Measurements from ENCODE around the gene GRIFIN. TPM values are rescaled to one million over a fixed set of nuclear protein-coding genes. Genes with fewer than 3 reads are reported as not detected.

GRIFIN gene
- total and polyA plus RNA-seq, 2 donors, result not detected

GRCh38 chr7:2484868-2485267, 8.7 kb upstream of the GRIFIN start:
- whole genome bisulfite sequencing, result 80% methylated on average over 12 of the region's 12 CpGs
- no peaks in the 10 kb centered on the region for H3K4me1 ChIP-seq (ENCODE audit: insufficient read depth)
- no peak overlapping the region for H3K27ac ChIP-seq (ENCODE audit: low read depth)
- no peaks in the 10 kb centered on the region for H3K36me3 ChIP-seq (ENCODE audit: insufficient read depth)
- DNase-seq (ENCODE audit: extremely low spot score), result no peak
- no peak overlapping the region for H3K4me3 ChIP-seq (ENCODE audit: low read depth, low read length)

GRCh38 chr7:2483494-2483893, 7.3 kb upstream of the GRIFIN start:
- Histone ChIP-seq H3K4me3 (ENCODE audit: low read depth, low read length) (no peak overlapping the region), H3K27ac (ENCODE audit: low read depth) (no peak overlapping the region), H3K36me3 (ENCODE audit: insufficient read depth) (no peaks in the 10 kb centered on the region), H3K4me1 (ENCODE audit: insufficient read depth) (no peaks in the 10 kb centered on the region)
- DNase-seq (ENCODE audit: extremely low spot score), result no peak
- WGBS, result 65% methylated on average over 5 of the region's 5 CpGs

GRCh38 chr7:2482725-2483451, 6.7 kb upstream of the GRIFIN start:
- H3K36me3 ChIP-seq (ENCODE audit: insufficient read depth), result no peaks in the 10 kb centered on the region

GRCh38 chr7:2481195-2481594, 5.0 kb upstream of the GRIFIN start:
- H3K27ac ChIP-seq (ENCODE audit: low read depth), result no peak overlapping the region
- no peaks in the 10 kb centered on the region for H3K36me3 ChIP-seq (ENCODE audit: insufficient read depth)
- DNase-seq (ENCODE audit: extremely low spot score), result no peak
- WGBS, result 84% methylated on average over 4 of the region's 4 CpGs
- no peak overlapping the region for H3K4me3 ChIP-seq (ENCODE audit: low read depth, low read length)
- no peaks in the 10 kb centered on the region for H3K4me1 ChIP-seq (ENCODE audit: insufficient read depth)

More at GRCh38 chr7:2482725-2483451, 6.7 kb upstream of the GRIFIN start:
- WGBS, result 79% methylated on average over 10 of the region's 10 CpGs
- Histone ChIP-seq H3K4me3 (ENCODE audit: low read depth, low read length) (no peak overlapping the region), H3K4me1 (ENCODE audit: insufficient read depth) (no peaks in the 10 kb centered on the region), H3K27ac (ENCODE audit: low read depth) (no peak overlapping the region)
- DNase-seq (ENCODE audit: extremely low spot score), result no peak

GRCh38 chr7:2480070-2480408, 3.8 kb upstream of the GRIFIN start:
- DNase-seq (ENCODE audit: extremely low spot score), result no peak
- 32% methylated on average over 21 of the region's 21 CpGs for WGBS
- no peak overlapping the region for H3K4me3 ChIP-seq (ENCODE audit: low read depth, low read length)
- no peaks in the 10 kb centered on the region for H3K36me3 ChIP-seq (ENCODE audit: insufficient read depth)
- H3K27ac ChIP-seq (ENCODE audit: low read depth), result no peak overlapping the region
- no peaks in the 10 kb centered on the region for H3K4me1 ChIP-seq (ENCODE audit: insufficient read depth)

GRCh38 chr7:2479276-2480069, 3.3 kb upstream of the GRIFIN start:
- no peak overlapping the region for H3K4me3 ChIP-seq (ENCODE audit: low read depth, low read length)
- H3K4me1 ChIP-seq (ENCODE audit: insufficient read depth), result no peaks in the 10 kb centered on the region
- 77% methylated on average over 16 of the region's 16 CpGs for WGBS

GRCh38 chr7:2478800-2479199, 2.6 kb upstream of the GRIFIN start:
- H3K4me1 ChIP-seq (ENCODE audit: insufficient read depth), result no peaks in the 10 kb centered on the region
- no peak for DNase-seq (ENCODE audit: extremely low spot score)
- no peak overlapping the region for H3K27ac ChIP-seq (ENCODE audit: low read depth)
- H3K36me3 ChIP-seq (ENCODE audit: insufficient read depth), result no peaks in the 10 kb centered on the region
- H3K4me3 ChIP-seq (ENCODE audit: low read depth, low read length), result no peak overlapping the region
- 70% methylated on average over 19 of the region's 19 CpGs for WGBS

More at GRCh38 chr7:2479276-2480069, 3.3 kb upstream of the GRIFIN start:
- no peak overlapping the region for H3K27ac ChIP-seq (ENCODE audit: low read depth)
- no peak for DNase-seq (ENCODE audit: extremely low spot score)
- H3K36me3 ChIP-seq (ENCODE audit: insufficient read depth), result no peaks in the 10 kb centered on the region

GRCh38 chr7:2478399-2478785, 2.2 kb upstream of the GRIFIN start:
- DNase-seq (ENCODE audit: extremely low spot score), result no peak
- no peak overlapping the region for H3K27ac ChIP-seq (ENCODE audit: low read depth)
- H3K4me1 ChIP-seq (ENCODE audit: insufficient read depth), result no peaks in the 10 kb centered on the region
- no peak overlapping the region for H3K4me3 ChIP-seq (ENCODE audit: low read depth, low read length)
- H3K36me3 ChIP-seq (ENCODE audit: insufficient read depth), result no peaks in the 10 kb centered on the region
- 40% methylated on average over 11 of the region's 11 CpGs for WGBS

- Histone ChIP-seq H3K27ac (ENCODE audit: low read depth) (no peak overlapping the region), H3K4me1 (ENCODE audit: insufficient read depth) (no peaks in the 10 kb centered on the region), H3K4me3 (ENCODE audit: low read depth, low read length) (no peak overlapping the region), H3K36me3 (ENCODE audit: insufficient read depth) (no peaks in the 10 kb centered on the region)
- no peak for DNase-seq (ENCODE audit: extremely low spot score)
- WGBS, result 47% methylated on average over 34 of the region's 34 CpGs
Measured at GRCh38 chr7:2477447-2478398, 1.5 kb upstream of the GRIFIN start.

- Histone ChIP-seq H3K4me3 (ENCODE audit: low read depth, low read length) (no peak overlapping the region), H3K4me1 (ENCODE audit: insufficient read depth) (no peaks in the 10 kb centered on the region), H3K36me3 (ENCODE audit: insufficient read depth) (no peaks in the 10 kb centered on the region), H3K27ac (ENCODE audit: low read depth) (no peak overlapping the region)
- no peak for DNase-seq (ENCODE audit: extremely low spot score)
- WGBS, result 74% methylated on average over 25 of the region's 25 CpGs
Measured at GRCh38 chr7:2476776-2477446, 713 bp upstream of the GRIFIN start.

GRCh38 chr7:2475678-2476015, 551 bp downstream of the GRIFIN start:
- Histone ChIP-seq H3K36me3 (ENCODE audit: insufficient read depth) (no peaks in the 10 kb centered on the region), H3K27ac (ENCODE audit: low read depth) (no peak overlapping the region), H3K4me3 (ENCODE audit: low read depth, low read length) (no peak overlapping the region), H3K4me1 (ENCODE audit: insufficient read depth) (no peaks in the 10 kb centered on the region)
- DNase-seq (ENCODE audit: extremely low spot score), result no peak
- 92% methylated on average over 18 of the region's 18 CpGs for WGBS

- WGBS, result 84% methylated on average over 28 of the region's 28 CpGs
Measured at GRCh38 chr7:2474813-2475677, 1.2 kb downstream of the GRIFIN start.

More at GRCh38 chr7:2474813-2475677, 1.2 kb downstream of the GRIFIN start:
- Histone ChIP-seq H3K27ac (ENCODE audit: low read depth) (no peak overlapping the region), H3K4me1 (ENCODE audit: insufficient read depth) (no peaks in the 10 kb centered on the region), H3K36me3 (ENCODE audit: insufficient read depth) (no peaks in the 10 kb centered on the region), H3K4me3 (ENCODE audit: low read depth, low read length) (no peak overlapping the region)
- DNase-seq (ENCODE audit: extremely low spot score), result no peak
